Measurements from ENCODE around the gene APOA5.

Gene APOA5

DNA sequence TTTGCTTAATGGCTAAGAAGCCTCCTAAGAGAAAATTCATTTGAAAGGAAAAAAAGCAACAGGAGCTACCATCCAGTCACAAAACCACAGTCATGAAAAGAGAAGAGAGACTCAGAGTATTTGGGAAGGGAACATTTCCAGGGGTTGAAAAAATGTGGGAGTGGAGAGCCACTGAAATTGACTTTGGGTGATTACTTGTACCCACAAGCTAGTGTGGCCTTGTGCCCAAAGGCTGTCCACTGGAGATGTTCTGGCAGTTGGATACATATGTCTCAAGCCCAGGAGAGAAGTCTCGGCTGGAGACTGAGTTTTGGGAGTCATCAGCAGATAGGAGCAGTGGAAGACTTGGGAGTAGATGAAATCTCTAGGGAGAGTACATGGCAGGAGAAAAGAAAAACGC, 3.2 kb upstream of the APOA5 start:
- DNase-seq: no peak

DNA sequence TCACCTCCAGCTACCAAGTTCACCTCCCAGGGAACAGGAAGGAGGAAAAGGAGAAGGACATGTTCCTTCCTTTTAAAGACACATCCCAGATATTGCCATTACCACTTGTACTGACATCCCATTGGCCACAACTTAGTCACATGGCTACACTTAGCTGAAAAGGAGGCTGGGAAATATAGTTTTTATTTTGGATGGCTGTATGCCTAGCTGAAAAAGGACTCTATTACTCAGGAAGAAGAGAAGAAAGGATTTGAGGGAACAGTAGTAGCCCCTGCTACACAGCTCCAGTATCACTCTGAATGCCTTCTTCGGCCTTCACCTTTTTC, 2.1 kb upstream of the APOA5 start:
- DNase-seq: no peak

DNA sequence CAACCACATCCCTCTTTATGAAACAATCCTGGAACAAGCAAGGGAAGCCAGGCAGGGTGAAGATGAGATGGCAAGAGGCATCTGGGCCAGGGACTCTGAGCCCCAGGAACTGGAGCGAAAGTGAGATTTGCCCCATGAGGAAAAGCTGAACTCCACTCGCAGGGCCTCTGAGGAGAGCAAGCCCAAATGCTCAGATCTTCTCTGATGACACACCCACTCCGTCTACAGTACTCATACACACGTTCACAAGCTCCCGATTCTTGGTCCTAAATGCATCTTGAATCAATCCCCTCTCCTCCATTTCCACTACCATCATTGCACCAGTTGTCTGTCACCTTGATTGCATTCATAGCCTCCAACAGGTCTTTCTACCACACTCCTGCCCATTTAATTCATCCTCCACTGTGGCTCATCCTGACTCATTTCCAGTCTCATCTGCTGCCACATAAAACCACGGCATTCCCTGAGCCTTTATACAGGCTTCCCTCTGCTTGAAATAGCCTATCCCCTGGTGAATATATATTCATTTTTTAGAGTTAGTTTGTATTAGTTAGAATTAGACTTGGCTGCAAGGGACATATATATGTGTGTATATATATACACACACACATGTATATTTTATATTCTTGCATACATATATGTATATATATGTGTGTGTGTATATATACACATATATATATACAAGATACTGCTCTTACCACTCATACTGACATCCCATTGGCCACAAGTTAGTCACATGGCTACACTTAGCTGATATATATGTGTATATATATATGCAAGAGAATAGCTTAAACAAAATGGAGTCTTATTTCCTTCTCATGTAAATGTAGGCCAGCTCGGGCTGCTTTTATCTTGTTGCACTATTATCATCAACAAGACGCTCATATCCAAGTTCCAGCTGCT, 1.4 kb upstream of the APOA5 start:
- DNase-seq: no peak

DNA sequence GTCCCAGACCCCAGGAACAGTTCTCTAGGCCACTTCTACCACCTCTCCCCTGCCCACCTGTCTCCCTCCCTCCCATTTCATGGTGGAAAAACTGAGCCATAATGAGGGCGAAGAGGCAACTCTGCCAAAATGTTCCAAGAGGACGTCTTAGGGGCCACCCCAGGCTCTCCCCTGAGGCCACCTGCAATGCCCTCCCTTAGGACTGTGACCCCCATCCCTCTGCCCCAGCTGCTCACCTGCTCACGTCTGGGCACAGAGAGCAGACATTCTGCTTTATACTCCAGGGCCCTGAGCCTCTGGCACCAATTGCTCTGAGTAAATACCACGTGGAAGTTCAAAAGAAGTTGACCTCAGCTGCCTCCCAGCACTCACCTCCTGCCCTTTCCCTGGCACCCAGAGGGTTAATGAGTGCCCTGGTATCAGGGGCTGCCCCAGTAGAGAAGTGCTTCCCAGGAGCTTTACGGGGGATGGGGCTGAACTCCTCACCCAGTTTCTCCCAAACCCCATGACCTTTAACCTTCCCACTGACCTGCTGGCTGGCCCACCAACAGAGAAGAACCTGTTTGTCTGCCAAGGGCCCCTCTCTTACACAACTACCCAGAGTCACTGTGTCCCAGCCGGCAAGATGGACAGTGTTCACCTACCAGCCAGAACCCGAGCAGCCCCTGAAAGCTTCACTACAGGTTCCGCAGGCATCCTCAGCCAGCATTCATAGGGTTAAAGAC, 627 bp upstream of the APOA5 start:
- no peak for DNase-seq

DNA sequence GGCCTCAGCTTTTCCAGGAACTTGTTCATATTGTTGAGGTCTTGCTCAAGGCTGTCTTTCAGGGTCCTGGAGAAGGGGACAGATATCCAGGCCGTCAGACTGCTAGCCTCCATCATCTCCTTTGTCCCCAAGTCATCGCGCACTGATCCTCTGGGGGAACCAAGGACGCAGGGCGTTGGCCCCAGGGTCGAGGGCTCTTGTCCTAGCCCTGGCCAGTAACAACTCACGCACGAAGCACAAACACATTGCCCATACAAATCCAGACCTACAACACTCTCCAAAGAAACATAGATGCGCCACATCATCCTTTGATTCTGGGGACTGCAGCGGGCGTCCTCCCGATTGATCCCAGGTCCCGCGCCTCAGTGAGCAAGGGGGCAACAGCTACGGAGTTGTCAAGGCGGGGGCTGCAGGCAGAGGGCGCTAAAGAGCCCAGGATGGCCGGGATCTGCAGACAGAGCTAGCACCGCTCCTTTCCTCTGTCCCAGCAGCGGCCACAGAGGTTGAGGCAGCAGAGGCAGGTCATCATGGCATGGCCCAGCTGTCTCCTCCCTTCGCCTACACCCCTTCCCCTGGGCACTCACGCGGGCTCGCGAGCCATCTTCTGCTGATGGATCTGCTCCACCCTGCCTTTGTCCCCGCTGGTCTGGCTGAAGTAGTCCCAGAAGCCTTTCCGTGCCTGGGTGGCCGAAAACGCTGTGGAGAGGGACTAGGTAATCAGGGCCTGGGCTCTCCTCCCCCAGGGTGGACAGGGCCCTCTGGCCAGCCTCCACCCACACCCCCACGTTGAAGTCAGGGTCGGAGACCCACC, 472 bp downstream of the APOA5 start:
- DNase-seq: peak; percentile 83

DNA sequence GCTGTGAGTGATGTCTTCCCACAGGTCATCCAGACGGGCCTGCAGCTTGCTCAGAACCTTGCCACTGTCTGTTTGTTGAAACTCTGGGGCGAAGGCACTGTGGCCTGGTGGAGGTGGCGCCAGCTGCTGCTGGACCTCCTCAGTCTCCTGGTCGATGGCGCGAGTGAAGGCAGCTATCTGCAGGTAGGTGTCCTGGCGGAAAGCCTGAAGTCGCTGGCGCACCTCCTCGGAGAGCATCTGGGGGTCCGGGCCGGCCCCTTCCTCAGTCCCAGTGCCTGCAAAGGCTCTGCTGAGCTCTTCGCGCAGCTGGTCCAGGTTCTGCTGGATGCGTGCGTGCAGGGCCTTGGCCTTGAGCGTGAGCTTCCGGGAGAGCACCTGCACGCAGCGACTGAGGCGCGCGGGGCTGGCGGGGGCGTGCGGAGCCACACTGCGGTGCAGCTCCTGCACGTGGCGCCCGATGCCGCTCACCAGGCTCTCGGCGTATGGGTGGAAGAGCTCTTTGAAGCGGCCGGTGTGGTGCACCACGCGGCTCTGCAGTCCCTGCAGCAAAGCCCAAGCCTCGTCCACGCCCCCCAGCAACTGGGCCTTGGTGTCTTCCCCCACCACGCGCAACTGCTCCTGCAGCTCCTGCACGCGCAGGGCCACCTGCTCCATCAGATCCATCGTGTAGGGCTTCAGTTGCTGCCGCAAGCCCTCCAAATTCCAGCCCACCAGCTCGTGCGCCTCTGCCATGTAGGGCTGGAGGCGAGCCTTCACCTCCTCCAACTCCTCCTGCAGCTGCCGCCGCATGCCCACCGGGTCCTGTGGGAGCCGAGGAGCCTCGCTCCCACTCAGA, 1.3 kb downstream of the APOA5 start:
- no peak for DNase-seq

DNA sequence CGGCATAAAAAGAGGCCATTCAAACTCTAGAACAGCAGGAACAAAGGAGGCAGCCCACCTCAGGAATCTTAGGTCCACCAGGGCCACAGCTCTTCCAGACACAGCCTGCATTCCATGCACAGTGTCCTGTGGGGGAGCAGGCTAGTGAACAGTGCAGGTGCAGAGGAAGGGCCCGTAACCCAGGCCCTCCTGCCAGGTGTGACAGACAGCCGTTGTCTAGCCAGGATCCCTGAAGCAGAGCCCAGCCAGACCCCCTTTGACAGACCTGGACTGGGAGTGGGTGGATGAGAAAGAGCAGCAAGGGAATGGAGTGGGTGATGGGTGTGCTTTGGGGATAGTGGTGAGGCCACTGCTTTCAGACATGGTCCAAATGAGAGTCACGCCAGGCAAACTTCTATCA, 2.7 kb downstream of the APOA5 start:
- no peak for DNase-seq

DNA sequence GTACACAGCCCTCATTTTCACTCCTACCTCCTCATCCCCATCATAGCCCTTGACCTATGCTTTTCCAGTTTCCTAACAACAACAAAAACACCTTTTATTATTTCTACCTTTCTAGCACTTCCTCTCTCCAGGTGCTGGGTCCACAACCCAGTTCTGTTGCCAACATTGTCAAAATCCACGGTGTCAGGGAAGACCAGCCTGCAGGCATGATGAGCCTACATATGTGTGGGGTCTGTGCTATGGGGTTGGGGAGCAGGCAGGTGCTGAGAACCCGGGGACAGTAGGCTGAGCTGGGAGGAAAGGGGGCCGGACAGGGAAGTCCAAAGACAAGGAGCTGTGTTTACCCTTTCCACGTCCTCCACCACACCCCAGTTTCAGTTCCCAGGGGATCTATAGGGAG, 3.1 kb downstream of the APOA5 start:
- no peak for DNase-seq

DNA sequence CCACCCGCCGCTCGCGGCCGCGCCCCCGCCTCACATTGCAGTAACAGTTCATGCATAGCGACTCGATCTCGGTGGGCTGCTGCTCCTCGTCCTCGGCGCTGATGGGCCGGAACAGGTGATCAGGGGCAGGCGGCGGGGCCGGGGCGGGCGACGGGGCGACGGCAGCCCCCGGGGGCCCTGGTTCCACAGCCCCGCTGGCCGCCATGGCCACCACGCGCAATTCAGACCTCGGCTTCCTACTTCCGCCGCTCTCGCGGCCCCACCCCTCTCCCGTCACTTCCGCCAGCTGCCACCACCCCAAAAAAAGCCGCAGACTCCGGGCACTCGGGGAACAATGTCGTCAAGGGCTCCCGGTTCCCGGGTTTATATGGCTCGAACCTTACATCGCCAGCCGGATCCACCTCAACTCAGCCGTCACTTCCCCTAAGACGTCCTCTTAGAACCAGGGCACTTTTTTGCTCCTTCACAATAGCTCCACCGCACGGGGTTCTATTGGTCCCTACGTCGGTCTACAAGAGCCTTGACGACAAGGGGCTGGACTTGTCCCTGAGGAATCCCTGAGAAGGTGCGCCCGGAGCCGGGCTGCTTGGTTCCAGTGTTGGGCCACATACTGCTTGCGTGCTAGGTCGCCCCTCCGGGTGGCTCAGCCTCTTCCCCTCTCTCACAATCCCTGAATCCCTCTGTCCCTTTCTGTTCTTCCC, 3.7 kb downstream of the APOA5 start, which contains the start of gene ZPR1:
Gene ZPR1 (minus strand): TSS at position 238 of the 701 bp plus-strand sequence. CDS start 33 bp downstream, at position 205.
- peak; percentile 89 for DNase-seq

DNA sequence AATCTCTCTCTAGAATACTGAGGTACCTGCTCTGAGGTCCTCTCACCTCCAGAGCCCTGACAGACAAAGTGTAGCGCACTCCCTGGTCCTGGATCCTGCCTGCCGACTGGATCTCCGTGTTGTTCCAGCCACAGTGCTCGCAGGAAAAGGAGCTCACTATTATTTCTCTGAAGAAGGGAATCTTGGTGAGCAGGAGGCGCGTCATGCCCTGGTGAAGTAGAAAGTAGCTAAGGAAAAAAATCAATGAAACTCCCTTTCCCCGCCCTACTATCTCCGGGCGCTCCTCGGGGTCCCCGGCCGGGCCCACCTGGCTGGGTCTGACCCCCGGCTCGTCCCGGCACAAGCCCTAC, 4.3 kb downstream of the APOA5 start:
- no peak for DNase-seq

DNA sequence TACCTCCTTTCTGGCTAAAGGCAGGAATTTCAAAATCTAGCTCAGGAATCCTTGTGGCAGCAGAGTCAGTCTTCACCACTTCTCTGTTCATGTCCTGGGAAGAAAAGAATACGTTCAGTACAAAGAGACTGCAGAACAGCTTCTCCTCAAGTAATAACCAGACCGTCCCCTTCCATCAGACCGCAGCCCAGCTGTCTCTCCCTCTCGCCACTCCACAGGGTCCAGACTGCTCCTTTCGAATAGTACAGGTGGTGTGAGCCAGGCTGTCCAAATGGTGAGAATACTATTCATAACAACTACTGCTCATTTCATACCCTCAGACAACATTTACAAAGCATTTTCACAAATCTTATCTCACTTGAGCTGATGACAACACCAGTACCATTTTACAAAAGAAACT, 4.7 kb downstream of the APOA5 start:
- DNase-seq: no peak

DNA sequence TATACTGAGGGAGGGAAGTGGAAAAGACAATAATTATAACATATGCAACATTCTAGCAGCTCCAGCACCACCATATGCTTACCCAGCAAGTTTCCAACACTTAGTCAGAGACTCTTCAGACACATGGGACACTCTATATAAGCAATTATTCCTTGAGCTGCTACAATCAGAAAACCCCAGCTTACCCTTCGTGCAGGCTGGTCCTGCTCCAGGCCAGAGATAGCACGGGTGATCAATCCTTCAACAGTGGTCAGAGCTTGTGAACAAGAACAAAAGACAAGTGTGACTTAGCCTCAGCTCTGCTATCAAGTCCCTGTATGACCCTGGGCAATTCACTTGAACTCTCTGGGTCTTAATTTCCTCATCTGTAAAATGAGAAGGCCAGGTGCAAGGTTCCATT, 5.4 kb downstream of the APOA5 start:
- no peak for DNase-seq

DNA sequence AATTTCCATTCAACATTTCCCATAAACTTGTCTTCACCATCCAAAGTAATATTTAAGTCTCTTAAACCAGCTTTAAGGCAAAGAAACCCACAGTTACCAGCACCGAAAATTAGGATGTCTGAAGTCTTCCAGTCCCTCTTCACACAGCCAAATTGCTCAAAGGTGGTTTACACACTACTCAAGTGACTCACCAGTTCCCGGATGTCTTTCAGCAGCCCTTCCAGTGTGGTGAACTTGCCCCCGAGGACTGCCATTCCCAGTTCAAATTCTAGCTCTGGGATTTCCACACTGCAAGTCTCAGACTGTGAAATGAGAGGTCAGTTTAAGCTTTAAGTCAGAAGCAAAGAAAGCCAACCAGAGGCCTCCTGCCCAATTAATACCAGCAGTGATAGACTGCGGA, 9.0 kb downstream of the APOA5 start:
- DNase-seq: no peak

DNA sequence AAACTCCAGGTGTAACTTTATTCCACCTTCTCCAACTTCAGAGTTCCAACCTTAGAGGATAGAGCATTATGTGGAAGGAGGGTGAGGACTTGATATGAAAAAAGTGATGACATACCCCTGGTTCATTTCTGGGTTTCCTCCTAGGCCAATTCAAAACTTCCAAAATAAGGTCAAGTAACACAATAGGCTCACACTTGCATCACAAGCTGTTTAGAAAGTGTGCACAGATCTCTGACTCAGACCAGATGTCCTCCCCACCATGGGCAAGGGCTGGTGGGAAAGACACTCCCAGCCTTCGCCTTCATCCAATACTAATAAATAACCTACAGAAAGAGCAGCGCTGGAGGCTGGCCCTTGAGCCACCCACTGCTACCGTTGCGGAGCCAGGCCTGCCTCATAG, 13.1 kb downstream of the APOA5 start:
- no peak for DNase-seq

DNA sequence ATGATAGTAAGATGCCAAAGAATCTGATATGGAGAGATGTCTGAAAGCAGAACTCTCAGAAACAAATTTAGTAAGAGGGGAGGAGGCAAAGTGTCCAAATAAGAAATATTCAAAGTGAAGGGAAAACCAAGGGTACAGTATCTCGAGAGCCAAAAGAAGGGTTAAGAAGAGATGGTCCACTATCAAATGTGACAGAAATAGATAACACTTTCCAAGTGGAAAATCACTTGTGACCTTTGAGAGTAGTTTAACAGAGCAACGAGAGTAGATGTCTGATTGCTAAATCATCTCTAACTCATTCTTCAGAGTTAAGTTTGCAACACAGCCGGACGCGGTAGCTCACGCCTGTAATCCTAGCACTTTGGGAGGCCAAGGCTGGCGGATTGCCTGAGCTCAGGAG, 14.6 kb downstream of the APOA5 start:
- DNase-seq: no peak

DNA sequence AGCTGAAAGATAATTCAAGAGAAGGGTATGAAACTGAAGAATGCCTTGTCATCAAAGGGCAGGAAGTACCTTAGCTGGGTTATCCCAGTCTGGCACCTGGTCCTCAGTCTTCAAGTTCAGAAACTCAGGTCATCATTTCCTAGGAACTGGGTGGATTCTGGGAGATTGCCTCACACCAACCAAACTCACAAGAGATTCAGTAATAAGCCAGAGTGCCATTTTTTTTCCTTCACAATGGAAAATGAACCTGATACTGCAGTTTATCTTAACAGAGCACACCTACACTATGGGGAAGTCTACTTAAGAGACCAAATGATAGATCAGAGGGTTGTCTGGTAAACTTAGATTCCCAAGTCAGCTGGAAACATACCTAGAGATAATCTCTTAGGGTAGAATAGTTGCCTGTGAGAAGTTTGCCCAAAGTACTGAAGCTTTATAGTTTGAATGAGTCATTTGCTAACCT, 15.1 kb downstream of the APOA5 start:
- DNase-seq: no peak

DNA sequence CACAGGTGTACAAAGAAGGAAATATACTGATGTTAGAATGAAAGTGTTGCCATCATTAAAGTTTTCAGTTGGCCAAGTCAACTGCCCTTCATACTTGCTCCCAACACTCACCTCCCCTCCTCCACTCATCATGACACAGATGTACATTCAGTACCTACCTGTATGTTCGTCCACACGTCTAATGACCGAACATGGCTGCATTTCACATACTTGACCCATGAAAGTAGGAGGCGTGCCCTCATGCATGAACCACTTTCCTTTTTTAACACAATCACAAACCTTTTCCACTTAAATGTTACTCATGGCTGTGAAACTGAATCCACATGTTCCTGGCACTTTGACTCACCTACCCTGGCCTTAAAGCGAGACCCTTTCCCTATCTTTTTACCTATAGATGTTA, 15.7 kb downstream of the APOA5 start:
- DNase-seq: no peak

DNA sequence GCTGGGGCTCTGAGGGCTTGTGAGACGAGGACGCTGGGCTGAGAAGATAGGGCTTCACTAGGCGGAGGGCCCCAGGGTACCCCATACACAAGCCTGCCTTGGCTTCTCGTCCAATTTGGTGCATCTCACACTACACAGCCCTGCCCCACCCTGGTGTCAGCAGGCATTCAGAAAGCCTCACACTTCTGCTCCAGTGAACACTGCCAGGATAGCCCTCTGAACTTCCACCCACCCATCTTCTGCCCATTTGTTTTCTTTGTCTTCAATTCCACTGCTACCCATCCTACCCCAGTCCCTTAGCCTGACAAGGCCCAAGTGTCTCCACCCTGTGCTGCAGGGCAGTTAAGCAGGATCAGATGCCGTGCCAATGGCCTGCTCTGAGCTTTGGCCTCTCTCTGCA, 17.0 kb downstream of the APOA5 start:
- DNase-seq: no peak

DNA sequence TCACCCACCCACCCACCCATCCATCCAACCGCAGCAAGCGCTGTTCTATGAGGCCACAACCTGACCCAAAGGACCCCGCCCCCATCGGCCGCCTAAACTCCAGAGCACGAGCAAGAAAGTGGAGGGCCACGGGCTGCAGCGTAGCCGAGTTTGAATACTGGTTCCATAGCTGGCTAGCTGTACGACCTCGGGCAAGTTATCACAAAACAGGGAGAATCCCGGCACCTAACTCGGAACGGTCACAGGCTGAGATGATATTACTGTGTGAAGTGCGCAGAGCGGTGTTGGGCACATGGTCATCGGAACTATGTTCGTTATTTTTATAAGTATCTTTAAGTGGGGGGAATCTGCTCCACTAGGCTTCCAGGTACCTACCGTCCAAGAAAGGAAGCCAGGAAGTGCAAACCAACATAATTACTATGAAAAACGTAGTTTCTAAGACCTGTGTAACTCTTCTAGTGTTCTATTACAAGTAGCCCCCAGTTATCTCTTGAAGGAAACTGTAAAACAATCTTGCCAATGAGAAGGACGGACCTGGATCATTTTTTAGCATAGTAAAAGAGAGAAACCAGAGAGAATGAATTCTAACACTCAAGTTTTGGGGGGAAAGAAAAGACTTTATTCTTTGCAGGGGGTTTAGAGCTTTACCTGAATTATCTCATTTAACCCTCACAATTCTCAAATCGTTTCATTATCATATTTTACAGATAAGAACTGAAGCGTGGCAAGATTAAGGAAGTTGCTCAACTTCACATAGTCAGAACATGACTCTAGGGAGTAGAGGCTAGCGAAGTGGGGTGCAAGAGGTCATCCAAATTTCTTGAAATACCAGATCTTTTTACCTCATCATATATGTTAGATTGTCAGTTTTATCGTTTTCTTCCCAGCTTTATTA, 18.2 kb downstream of the APOA5 start:
- no peak for DNase-seq

DNA sequence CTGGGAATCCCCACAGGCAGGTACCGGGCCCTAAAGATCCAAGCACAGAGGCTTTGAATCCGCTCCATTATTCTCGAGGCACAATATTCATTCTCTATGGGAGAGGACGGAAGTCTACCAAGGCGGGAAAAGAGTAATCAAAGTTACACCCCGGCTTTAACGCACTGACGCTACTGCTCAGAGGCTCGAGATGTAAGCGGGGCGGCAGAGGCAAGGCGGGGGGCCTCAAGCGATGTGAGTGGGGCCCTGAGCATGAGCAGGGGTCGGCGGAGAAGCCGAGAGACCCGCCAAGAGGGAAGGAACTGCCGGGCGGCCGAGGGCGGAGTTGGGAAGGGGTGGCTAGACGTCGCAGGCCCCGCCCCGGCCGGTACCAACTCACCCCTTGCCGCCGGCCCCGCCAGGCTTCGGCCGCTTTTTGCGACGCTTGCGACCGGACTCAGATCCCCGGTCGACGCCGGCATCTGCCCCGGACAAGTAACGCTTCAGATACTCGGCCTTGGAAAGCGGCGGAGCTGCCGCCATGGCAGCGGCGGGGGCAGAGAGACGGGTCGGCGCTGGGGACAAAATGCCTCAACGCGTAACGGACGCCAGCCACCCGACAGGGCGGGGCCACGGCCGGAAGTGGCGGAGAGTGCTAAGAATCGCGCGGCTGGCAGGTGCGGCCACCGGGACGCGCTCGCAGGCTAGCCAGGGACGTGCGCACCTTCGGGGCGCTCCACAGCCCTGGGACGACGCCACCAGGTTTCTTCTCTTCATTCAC, 19.1 kb downstream of the APOA5 start, which contains the start of gene BUD13:
Gene BUD13 (minus strand): TSS at position 545 of the 760 bp plus-strand sequence. CDS start 23 bp downstream, at position 522.
- DNase-seq: peak; percentile 96
